KMS-11 (cell line): ENCODE data around the gene FBXO24.

Source experiments
- H2AFZ ChIP-seq: fragments of 200-600 bp; sonication (generic); 2 replicates; pipeline ENCODE4 v1.6.1; 2016; ENCODE audit warnings: antibody characterized with exemption, mixed run types, low read depth
- H3K27ac ChIP-seq: fragments of 200-600 bp; sonication (generic); 2 replicates; pipeline ENCODE4 v1.6.1; 2016; ENCODE audit warnings: mild to moderate bottlenecking, mixed run types
- H3K27me3 ChIP-seq: fragments of 200-600 bp; sonication (generic); 2 replicates; pipeline ENCODE4 v1.6.1; 2017; ENCODE audit warnings: mild to moderate bottlenecking, low read depth, mixed run types, moderate library complexity; ENCODE audit not compliant: insufficient read depth
- H3K36me3 ChIP-seq: fragments of 200-600 bp; sonication (generic); 2 replicates; pipeline ENCODE4 v1.6.1; 2017; ENCODE audit warnings: mild to moderate bottlenecking, mixed run types; ENCODE audit not compliant: insufficient read depth
- H3K4me1 ChIP-seq: fragments of 200-600 bp; sonication (generic); 2 replicates; pipeline ENCODE4 v1.6.1; 2016; ENCODE audit warnings: mild to moderate bottlenecking, low read depth, mixed run types; ENCODE audit not compliant: poor library complexity, severe bottlenecking
- H3K4me2 ChIP-seq: fragments of 200-600 bp; sonication (generic); 2 replicates; pipeline ENCODE4 v1.7.0; 2016; ENCODE audit warnings: mild to moderate bottlenecking, mixed run types
- H3K4me3 ChIP-seq: fragments of 200-600 bp; sonication (generic); IDR thresholded peaks from 2 replicates; pipeline ENCODE4 v1.6.1; 2017; ENCODE audit warnings: low read depth, low read length, mixed read lengths; ENCODE audit not compliant: insufficient read depth
- H3K79me2 ChIP-seq: fragments of 200-600 bp; sonication (generic); 2 replicates; pipeline ENCODE4 v1.6.1; 2016; ENCODE audit warnings: low read depth, mixed run types; ENCODE audit not compliant: insufficient read depth
- H3K9ac ChIP-seq: fragments of 200-600 bp; sonication (generic); 2 replicates; pipeline ENCODE4 v1.6.1; 2016; ENCODE audit warnings: mild to moderate bottlenecking, mixed run types
- H4K20me1 ChIP-seq: fragments of 200-600 bp; sonication (generic); 2 replicates; pipeline ENCODE4 v1.6.1; 2016; ENCODE audit warnings: mild to moderate bottlenecking, mixed run types; ENCODE audit not compliant: insufficient read depth
- TF ChIP-seq, protein P1 (sequence below): fragments of 200-600 bp; sonication (generic); conservative IDR thresholded peaks from 2 replicates; pipeline ENCODE4 v1.6.1; 2017; ENCODE audit warnings: low read depth, mild to moderate bottlenecking, antibody characterized with exemption, low read length, moderate library complexity, mixed read lengths

Gene FBXO24

GRCh38 chr7:100567031-100567730, 18.9 kb upstream of the FBXO24 start:
- no peaks in the 10 kb centered on the region for H3K79me2 ChIP-seq
- H3K27me3 ChIP-seq, result no peaks in the 10 kb centered on the region
- TF ChIP-seq, protein P1, sequence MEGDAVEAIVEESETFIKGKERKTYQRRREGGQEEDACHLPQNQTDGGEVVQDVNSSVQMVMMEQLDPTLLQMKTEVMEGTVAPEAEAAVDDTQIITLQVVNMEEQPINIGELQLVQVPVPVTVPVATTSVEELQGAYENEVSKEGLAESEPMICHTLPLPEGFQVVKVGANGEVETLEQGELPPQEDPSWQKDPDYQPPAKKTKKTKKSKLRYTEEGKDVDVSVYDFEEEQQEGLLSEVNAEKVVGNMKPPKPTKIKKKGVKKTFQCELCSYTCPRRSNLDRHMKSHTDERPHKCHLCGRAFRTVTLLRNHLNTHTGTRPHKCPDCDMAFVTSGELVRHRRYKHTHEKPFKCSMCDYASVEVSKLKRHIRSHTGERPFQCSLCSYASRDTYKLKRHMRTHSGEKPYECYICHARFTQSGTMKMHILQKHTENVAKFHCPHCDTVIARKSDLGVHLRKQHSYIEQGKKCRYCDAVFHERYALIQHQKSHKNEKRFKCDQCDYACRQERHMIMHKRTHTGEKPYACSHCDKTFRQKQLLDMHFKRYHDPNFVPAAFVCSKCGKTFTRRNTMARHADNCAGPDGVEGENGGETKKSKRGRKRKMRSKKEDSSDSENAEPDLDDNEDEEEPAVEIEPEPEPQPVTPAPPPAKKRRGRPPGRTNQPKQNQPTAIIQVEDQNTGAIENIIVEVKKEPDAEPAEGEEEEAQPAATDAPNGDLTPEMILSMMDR, result no peak
- H3K4me1 ChIP-seq, result no peaks in the 10 kb centered on the region
- H2AFZ ChIP-seq, result no peak overlapping the region
- no peak overlapping the region for H3K27ac ChIP-seq
- H3K9ac ChIP-seq, result no peak overlapping the region
- no peak overlapping the region for H3K4me2 ChIP-seq
- no peaks in the 10 kb centered on the region for H3K36me3 ChIP-seq
- no peaks in the 10 kb centered on the region for H4K20me1 ChIP-seq
- no peak overlapping the region for H3K4me3 ChIP-seq

GRCh38 chr7:100567751-100568175, 18.4 kb upstream of the FBXO24 start:
- no peaks in the 10 kb centered on the region for H3K27me3 ChIP-seq
- no peaks in the 10 kb centered on the region for H3K4me1 ChIP-seq
- no peaks in the 10 kb centered on the region for H3K79me2 ChIP-seq
- TF ChIP-seq, protein P1, result no peak
- H3K27ac ChIP-seq, result no peak overlapping the region
- H3K36me3 ChIP-seq, result no peaks in the 10 kb centered on the region
- H3K9ac ChIP-seq, result no peak overlapping the region
- H3K4me2 ChIP-seq, result no peak overlapping the region
- no peaks in the 10 kb centered on the region for H4K20me1 ChIP-seq
- H3K4me3 ChIP-seq, result no peak overlapping the region
- H2AFZ ChIP-seq, result no peak overlapping the region

DNA sequence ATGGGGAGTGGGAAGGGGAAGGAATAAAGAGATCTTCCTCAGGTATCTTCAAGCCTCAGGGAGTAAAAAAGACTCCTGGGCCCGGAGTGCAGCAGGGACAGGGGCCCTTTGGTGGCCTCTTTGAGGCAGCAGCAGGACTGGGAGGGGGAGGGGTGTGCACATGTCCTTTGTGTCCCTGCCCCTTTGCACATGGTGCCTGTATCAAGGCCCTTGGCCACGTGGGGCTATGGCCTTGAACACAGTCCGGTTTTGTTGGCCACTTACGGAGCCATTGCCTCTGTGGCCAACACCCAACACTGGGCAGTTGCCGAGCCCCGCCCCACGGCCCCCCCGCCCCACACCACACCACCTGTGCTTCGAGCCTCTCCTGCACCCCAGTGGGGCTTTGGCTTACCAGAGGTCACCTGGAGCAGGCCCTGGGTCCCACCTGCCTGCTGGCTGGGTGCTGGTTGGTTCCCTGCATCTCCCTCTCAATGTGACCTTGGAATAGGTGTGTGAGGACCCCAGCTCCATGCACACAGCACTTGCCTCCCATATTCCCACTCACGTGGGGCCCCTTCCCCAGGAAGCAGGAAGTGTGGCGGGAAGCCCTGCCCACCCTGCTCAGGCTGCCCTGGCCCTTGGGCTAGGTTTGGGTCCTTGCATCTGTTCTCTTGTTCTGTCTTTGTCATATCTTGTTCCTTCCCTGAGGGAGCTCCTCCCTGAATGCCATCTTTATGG, 17.8 kb upstream of the FBXO24 start:
- H3K27me3 ChIP-seq, result no peaks in the 10 kb centered on the region
- TF ChIP-seq, protein P1, result no peak
- H2AFZ ChIP-seq, result no peak overlapping the region
- H3K27ac ChIP-seq, result no peak overlapping the region
- no peak overlapping the region for H3K9ac ChIP-seq
- no peaks in the 10 kb centered on the region for H3K36me3 ChIP-seq
- no peaks in the 10 kb centered on the region for H3K79me2 ChIP-seq
- H3K4me1 ChIP-seq, result no peaks in the 10 kb centered on the region
- no peak overlapping the region for H3K4me3 ChIP-seq
- H4K20me1 ChIP-seq, result no peaks in the 10 kb centered on the region
- no peak overlapping the region for H3K4me2 ChIP-seq

DNA sequence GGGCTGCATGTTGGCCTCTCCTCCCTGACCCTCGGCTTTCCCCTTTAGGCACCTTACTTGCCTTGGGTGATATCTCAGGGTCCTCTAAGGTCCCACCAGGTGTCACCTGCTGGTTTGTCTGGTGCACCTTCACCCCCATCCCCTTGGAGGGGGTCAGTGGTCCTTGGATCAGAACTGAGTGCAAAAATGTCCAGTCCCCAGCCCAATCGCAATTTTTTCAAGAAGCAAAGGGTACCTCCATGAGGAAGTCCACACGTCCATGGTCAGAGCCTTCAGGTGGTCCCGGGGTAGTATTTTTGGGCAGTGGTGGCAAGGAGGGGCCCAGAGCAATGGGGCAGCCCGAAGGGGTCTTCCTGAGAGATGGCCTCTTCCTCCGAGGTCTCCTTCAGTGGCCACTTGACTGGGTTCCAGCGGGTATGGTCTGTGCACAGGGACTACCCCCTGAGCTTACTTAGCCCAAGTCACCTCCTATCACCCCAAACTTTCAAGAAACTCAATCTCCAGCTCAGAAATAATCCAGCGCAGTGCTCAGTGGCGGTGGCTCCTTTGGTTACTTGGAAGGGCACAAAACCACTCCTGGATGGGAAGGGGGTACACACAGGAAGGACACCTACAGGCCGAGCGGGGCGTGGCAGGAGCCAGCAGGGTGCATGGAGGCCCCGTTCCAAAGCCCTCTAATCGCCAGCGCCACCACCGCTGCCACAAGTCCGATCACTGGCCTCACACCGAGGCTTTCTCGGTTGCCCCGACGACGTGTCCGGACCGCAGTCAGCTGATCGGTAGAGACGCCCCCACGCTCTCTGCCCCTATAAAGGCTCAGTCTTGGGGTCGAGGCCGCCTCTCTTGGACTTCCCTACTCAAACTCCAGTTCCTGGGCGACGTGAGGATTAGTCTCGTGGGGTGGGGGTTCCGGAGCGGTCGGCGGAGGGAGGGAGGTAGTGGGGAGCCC, 17.0 kb upstream of the FBXO24 start:
- no peak overlapping the region for H3K27ac ChIP-seq
- H3K79me2 ChIP-seq, result no peaks in the 10 kb centered on the region
- no peaks in the 10 kb centered on the region for H4K20me1 ChIP-seq
- no peaks in the 10 kb centered on the region for H3K36me3 ChIP-seq
- TF ChIP-seq, protein P1, result no peak
- H2AFZ ChIP-seq, result no peak overlapping the region
- H3K4me3 ChIP-seq, result no peak overlapping the region
- no peak overlapping the region for H3K4me2 ChIP-seq
- H3K9ac ChIP-seq, result no peak overlapping the region
- H3K27me3 ChIP-seq, result no peaks in the 10 kb centered on the region
- H3K4me1 ChIP-seq, result no peaks in the 10 kb centered on the region
